H9 (cell line): ENCODE measurements around the gene ADAM11. TPM values are rescaled to one million over a fixed set of nuclear protein-coding genes. Genes with fewer than 3 reads are reported as not detected.

Source experiments
- DNase-seq: peaks from one replicate; pipeline ENCODE4 v3.0.0-alpha.2; 2017
- H2AFZ ChIP-seq: one replicate; pipeline ENCODE4 v1.6.1; 2013; ENCODE audit warnings: mild to moderate bottlenecking, low read length, control low read depth, moderate library complexity
- H2AK5ac ChIP-seq: 2 replicates; pipeline ENCODE4 v1.6.1; 2013; ENCODE audit warnings: low read length, control low read depth, mixed read lengths; ENCODE audit not compliant: insufficient read length
- H2BK120ac ChIP-seq: one replicate; pipeline ENCODE4 v1.6.1; 2013; ENCODE audit warnings: low read depth, mild to moderate bottlenecking, low read length, control low read depth, inconsistent platforms; ENCODE audit not compliant: poor library complexity, severe bottlenecking
- H2BK12ac ChIP-seq: 2 replicates; pipeline ENCODE4 v1.6.1; 2013; ENCODE audit warnings: low read length, control low read depth, mixed read lengths, low read depth; ENCODE audit not compliant: insufficient read length
- H2BK15ac ChIP-seq: 2 replicates; pipeline ENCODE4 v1.6.1; 2013; ENCODE audit warnings: low read depth, low read length, control low read depth
- H2BK20ac ChIP-seq: one replicate; pipeline ENCODE4 v1.6.1; 2013; ENCODE audit warnings: low read depth, mild to moderate bottlenecking, low read length, control low read depth, inconsistent platforms; ENCODE audit not compliant: poor library complexity, severe bottlenecking
- H2BK5ac ChIP-seq: 2 replicates; pipeline ENCODE4 v1.6.1; 2013; ENCODE audit warnings: low read length, control low read depth, mixed read lengths; ENCODE audit not compliant: insufficient read length
- H3K14ac ChIP-seq: 2 replicates; pipeline ENCODE4 v1.6.1; 2013; ENCODE audit warnings: low read length, control low read depth; ENCODE audit not compliant: insufficient read depth
- H3K18ac ChIP-seq: 2 replicates; pipeline ENCODE4 v1.6.1; 2013; ENCODE audit warnings: low read depth, mild to moderate bottlenecking, mixed read lengths, low read length, control low read depth; ENCODE audit not compliant: insufficient read length
- H3K23ac ChIP-seq: 2 replicates; pipeline ENCODE4 v1.6.1; 2013; ENCODE audit warnings: low read length, control low read depth, mixed read lengths, low read depth; ENCODE audit not compliant: insufficient read length
- H3K23me2 ChIP-seq: 2 replicates; pipeline ENCODE4 v1.6.1; 2013; ENCODE audit warnings: low read depth, mild to moderate bottlenecking, mixed read lengths, low read length, control low read depth; ENCODE audit not compliant: insufficient read length, poor library complexity, severe bottlenecking
- H3K27ac ChIP-seq: 2 replicates; pipeline ENCODE4 v1.5.1; 2013; ENCODE audit warnings: low read length, control low read depth, mixed read lengths, low read depth; ENCODE audit not compliant: insufficient read length
- H3K27me3 ChIP-seq: 2 replicates; pipeline ENCODE4 v1.6.1; 2013; ENCODE audit warnings: low read length, control low read depth, inconsistent platforms; ENCODE audit not compliant: insufficient read depth
- H3K4ac ChIP-seq: 2 replicates; pipeline ENCODE4 v1.6.1; 2013; ENCODE audit warnings: low read depth, mild to moderate bottlenecking, control low read depth, inconsistent platforms, low read length, moderate library complexity
- H3K4me1 ChIP-seq: 2 replicates; pipeline ENCODE4 v1.6.1; 2013; ENCODE audit warnings: low read length, control low read depth, inconsistent platforms; ENCODE audit not compliant: insufficient read depth
- H3K4me2 ChIP-seq: 2 replicates; pipeline ENCODE4 v1.6.1; 2013; ENCODE audit warnings: low read length, control low read depth, mixed read lengths; ENCODE audit not compliant: insufficient read length, insufficient read depth
- H3K56ac ChIP-seq: 2 replicates; pipeline ENCODE4 v1.6.1; 2013; ENCODE audit warnings: low read depth, mild to moderate bottlenecking, mixed read lengths, low read length, control low read depth; ENCODE audit not compliant: insufficient read length
- H3K79me1 ChIP-seq: 2 replicates; pipeline ENCODE4 v1.6.1; 2013; ENCODE audit warnings: low read depth, mild to moderate bottlenecking, moderate library complexity, low read length, control low read depth, inconsistent platforms; ENCODE audit not compliant: insufficient read depth, poor library complexity, severe bottlenecking
- H3K79me2 ChIP-seq: 2 replicates; pipeline ENCODE4 v1.6.1; 2013; ENCODE audit warnings: low read length, control low read depth, inconsistent platforms; ENCODE audit not compliant: insufficient read depth
- H3K9ac ChIP-seq: 2 replicates; pipeline ENCODE4 v1.6.1; 2013; ENCODE audit warnings: low read length, control low read depth, mixed read lengths; ENCODE audit not compliant: insufficient read length; ENCODE audit errors: extremely low read depth
- H3K9me3 ChIP-seq: one replicate; pipeline ENCODE4 v1.6.1; 2013; ENCODE audit warnings: low read depth, low read length, inconsistent platforms; ENCODE audit not compliant: control insufficient read depth
- H3T11ph ChIP-seq: one replicate; pipeline ENCODE4 v1.6.1; 2013; ENCODE audit warnings: mild to moderate bottlenecking, low read length, control low read depth, inconsistent platforms
- H4K20me1 ChIP-seq: one replicate; pipeline ENCODE4 v1.6.1; 2013; ENCODE audit not compliant: control insufficient read depth, insufficient read length, insufficient read depth
- H4K5ac ChIP-seq: 2 replicates; pipeline ENCODE4 v1.6.1; 2013; ENCODE audit warnings: low read depth, mild to moderate bottlenecking, mixed read lengths, low read length, control low read depth; ENCODE audit not compliant: insufficient read length
- H4K8ac ChIP-seq: replicated peaks from 2 replicates; pipeline ENCODE4 v1.6.1; 2013; ENCODE audit warnings: low read length, control low read depth, mixed read lengths, low read depth; ENCODE audit not compliant: insufficient read length
- H4K91ac ChIP-seq: 2 replicates; pipeline ENCODE4 v1.6.1; 2013; ENCODE audit warnings: low read depth, mild to moderate bottlenecking, moderate library complexity, mixed read lengths, low read length, control low read depth; ENCODE audit not compliant: insufficient read length
- H3K27ac Mint-ChIP-seq, 3 experiments: 2 replicates in 2 of 3; 3 replicates in 1 of 3; pipeline ENCODE4 v1.8.0; 2020 to 2021; ENCODE audit warnings: mixed read lengths in 3 of 3, mild to moderate bottlenecking in 1 of 3, moderate library complexity in 1 of 3
- H3K27me3 Mint-ChIP-seq: 2 replicates; pipeline ENCODE4 v1.8.0; 2021; ENCODE audit warnings: low read depth, mild to moderate bottlenecking, moderate library complexity, mixed read lengths
- H3K36me3 Mint-ChIP-seq, 3 experiments: 2 replicates in 2 of 3; 3 replicates in 1 of 3; pipeline ENCODE4 v1.8.0; 2020 to 2021; ENCODE audit warnings: low read depth in 3 of 3, mixed read lengths in 3 of 3; ENCODE audit not compliant: insufficient read depth in 1 of 3
- H3K4me1 Mint-ChIP-seq, 2 experiments: 2 replicates each; pipeline ENCODE4 v1.8.0; 2020; ENCODE audit warnings: mixed read lengths in 2 of 2
- H3K4me3 Mint-ChIP-seq, 2 experiments: 2 replicates in 1 of 2; 3 replicates in 1 of 2; pipeline ENCODE4 v1.8.0; 2020 to 2021; ENCODE audit warnings: mild to moderate bottlenecking in 2 of 2, mixed read lengths in 2 of 2, moderate library complexity in 1 of 2
- H3K9me3 Mint-ChIP-seq, 2 experiments: 2 replicates in 1 of 2; 3 replicates in 1 of 2; pipeline ENCODE4 v1.8.0; 2020; ENCODE audit warnings: mild to moderate bottlenecking in 2 of 2, mixed read lengths in 2 of 2, moderate library complexity in 1 of 2
- CTCF ChIP-seq: fragments of 200-600 bp; sonication (generic); conservative IDR thresholded peaks from 3 replicates; pipeline ENCODE4 v1.8.0; 2021; ENCODE audit warnings: antibody characterized with exemption, mild to moderate bottlenecking
- WGBS: extraction: QIAGEN DNeasy Blood & Tissue Kit; methylation state at CpG from one replicate; pipeline ENCODE4 v1.1.7; 2013; ENCODE audit warnings: missing lambda C conversion rate, low lambda C conversion rate, mixed read lengths; ENCODE audit not compliant: insufficient read length; ENCODE audit errors: extremely low coverage; 5-methylcytosine and 5-hydroxymethylcytosine counted together
- total RNA-seq: library from RNA; stranded (reverse); gene quantifications from 2 replicates; pipeline ENCODE4 v1.2.1, GENCODE V29; 2021

Gene ADAM11
- total RNA-seq, 1 experiment from 2014 or later, result 4.6 TPM

GRCh38 chr17:44749980-44750318 lies 8.8 kb upstream of the ADAM11 start:
- peaks cover 9% of the 10 kb centered on the region for H3K27me3 Mint-ChIP-seq
- no peak for TF ChIP-seq CTCF
- Histone ChIP-seq H3K79me2 (no peaks in the 10 kb centered on the region), H3T11ph (no peak overlapping the region), H2BK15ac (no peak overlapping the region), H3K14ac (no peak overlapping the region), H4K8ac (no peak overlapping the region), H3K27me3 (no peaks in the 10 kb centered on the region), H3K23me2 (no peaks in the 10 kb centered on the region), H3K23ac (no peak overlapping the region), H3K56ac (no peak overlapping the region), H3K4me1 (no peaks in the 10 kb centered on the region), H3K4ac (no peak overlapping the region), H3K79me1 (no peaks in the 10 kb centered on the region), H3K4me2 (no peak overlapping the region), H2BK12ac (no peak overlapping the region), H2BK5ac (no peak overlapping the region), H4K91ac (no peak overlapping the region), H4K20me1 (no peaks in the 10 kb centered on the region), H4K5ac (no peak overlapping the region), H3K9ac (no peak overlapping the region), H2AFZ (no peak overlapping the region), H2AK5ac (no peak overlapping the region), H3K9me3 (no peaks in the 10 kb centered on the region), H2BK20ac (no peak overlapping the region), H3K27ac (no peak overlapping the region), H2BK120ac (no peak overlapping the region), H3K18ac (no peak overlapping the region)
- no peak overlapping the region for H3K4me3 Mint-ChIP-seq
- no peak for DNase-seq
- WGBS, result no CpG with 5 or more reads among the region's 9 CpGs
- H3K4me1 Mint-ChIP-seq, result no peaks in the 10 kb centered on the region; a peak in 1 of 4 replicates
- peak overlapping the region in 1 of 3 experiments; percentile 88; a peak in 2 of 7 replicates for H3K27ac Mint-ChIP-seq
- peaks cover 21 to 51% (median 46%) of the 10 kb centered on the region in 3 experiments for H3K36me3 Mint-ChIP-seq
- no peaks in the 10 kb centered on the region for H3K9me3 Mint-ChIP-seq
